ENCODE data around the gene NUMBL. TPM values are rescaled to one million over a fixed set of nuclear protein-coding genes. Genes with fewer than 3 reads are reported as not detected.

NUMBL gene
- total and polyA plus RNA-seq, 9 of the 15 experiments (the other 6 are each of a cell fraction or from before 2014, with no cell fraction given), result 0.39 to 38.6 (median 6.6) TPM

DNA sequence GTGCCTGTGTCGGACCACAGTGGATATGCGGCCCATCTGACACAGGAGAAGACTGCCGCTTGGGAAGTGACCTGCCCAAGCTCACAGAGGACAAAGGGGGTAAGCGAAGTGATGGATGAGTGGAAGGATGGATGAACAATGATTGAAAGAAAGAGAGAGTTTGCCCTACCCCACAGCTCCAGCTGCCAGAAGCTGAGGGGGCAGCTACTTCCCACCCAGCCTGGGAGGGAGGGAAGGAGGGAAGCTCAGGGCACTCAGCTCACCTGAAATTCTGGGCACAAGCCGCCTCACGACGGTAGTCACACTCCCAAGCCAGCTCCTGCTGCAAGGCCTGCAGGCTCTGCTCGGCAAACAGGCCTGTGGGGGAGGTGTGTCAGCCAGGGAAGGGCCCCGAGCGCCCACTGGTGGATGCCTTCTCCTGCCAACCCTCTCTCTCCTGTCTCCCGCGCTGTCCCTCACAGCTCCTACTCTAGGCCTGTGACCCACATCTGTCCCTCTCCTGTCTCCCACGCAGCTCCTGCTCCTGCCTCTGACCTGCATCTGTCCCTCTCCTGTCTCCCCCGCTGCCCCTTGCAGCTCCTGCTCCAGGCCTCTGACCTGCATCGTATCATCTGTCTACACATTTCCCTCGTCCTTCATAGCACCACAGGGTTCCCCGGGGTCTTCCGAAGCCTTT, 12.0 kb upstream of the NUMBL start (continued):
- TF ChIP-seq, protein P1, sequence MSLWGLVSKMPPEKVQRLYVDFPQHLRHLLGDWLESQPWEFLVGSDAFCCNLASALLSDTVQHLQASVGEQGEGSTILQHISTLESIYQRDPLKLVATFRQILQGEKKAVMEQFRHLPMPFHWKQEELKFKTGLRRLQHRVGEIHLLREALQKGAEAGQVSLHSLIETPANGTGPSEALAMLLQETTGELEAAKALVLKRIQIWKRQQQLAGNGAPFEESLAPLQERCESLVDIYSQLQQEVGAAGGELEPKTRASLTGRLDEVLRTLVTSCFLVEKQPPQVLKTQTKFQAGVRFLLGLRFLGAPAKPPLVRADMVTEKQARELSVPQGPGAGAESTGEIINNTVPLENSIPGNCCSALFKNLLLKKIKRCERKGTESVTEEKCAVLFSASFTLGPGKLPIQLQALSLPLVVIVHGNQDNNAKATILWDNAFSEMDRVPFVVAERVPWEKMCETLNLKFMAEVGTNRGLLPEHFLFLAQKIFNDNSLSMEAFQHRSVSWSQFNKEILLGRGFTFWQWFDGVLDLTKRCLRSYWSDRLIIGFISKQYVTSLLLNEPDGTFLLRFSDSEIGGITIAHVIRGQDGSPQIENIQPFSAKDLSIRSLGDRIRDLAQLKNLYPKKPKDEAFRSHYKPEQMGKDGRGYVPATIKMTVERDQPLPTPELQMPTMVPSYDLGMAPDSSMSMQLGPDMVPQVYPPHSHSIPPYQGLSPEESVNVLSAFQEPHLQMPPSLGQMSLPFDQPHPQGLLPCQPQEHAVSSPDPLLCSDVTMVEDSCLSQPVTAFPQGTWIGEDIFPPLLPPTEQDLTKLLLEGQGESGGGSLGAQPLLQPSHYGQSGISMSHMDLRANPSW (CRISPR knock-in tag; IDR thresholded peaks at IDR 0.05), result no peak
- TF ChIP-seq NCOA2 (IDR thresholded peaks at IDR 0.05; ENCODE audit: partially characterized antibody in 2 of 2) (no peak), RFX7 (CRISPR knock-in tag; IDR thresholded peaks at IDR 0.05) (no peak), TAF9B (IDR thresholded peaks at IDR 0.05; ENCODE audit: partially characterized antibody) (no peak), ZEB2 (IDR thresholded peaks at IDR 0.05) (0 out of 2 replicates have a peak, but pooled peaks have one; percentile 44), POLR3A (IDR thresholded peaks at IDR 0.05; ENCODE audit: borderline replicate concordance, extremely low read depth, insufficient read depth, insufficient read length) (no peak), KLF16 (IDR thresholded peaks at IDR 0.05) (peak; percentile 70), HIVEP1 (CRISPR knock-in tag; IDR thresholded peaks at IDR 0.05) (no peak), GATAD2A (IDR thresholded peaks at IDR 0.05) (0 out of 2 replicates have a peak, but pooled peaks have one; percentile 63), TARDBP (IDR thresholded peaks at IDR 0.05) (no peak), CXXC5 (CRISPR knock-in tag; IDR thresholded peaks at IDR 0.05) (no peak), NR2C2 (CRISPR knock-in tag; IDR thresholded peaks at IDR 0.05) (peak; percentile 57; the same call in 1 of the 2 replicates), NR2C2 (tag; IDR thresholded peaks at IDR 0.05) (no peak), CTBP1 (IDR thresholded peaks at IDR 0.05; ENCODE audit: borderline replicate concordance) (peak; percentile 73; the same call in 1 of the 2 replicates), SMAD2 (IDR thresholded peaks at IDR 0.05; ENCODE audit: low read depth, low read length) (no peak), HNRNPK (IDR thresholded peaks at IDR 0.05; ENCODE audit: low read depth, low read length, poor library complexity, severe bottlenecking) (no peak), SIRT6 (IDR thresholded peaks at IDR 0.05; ENCODE audit: low read depth, low read length) (no peak)
- TF ChIP-seq, protein P2, sequence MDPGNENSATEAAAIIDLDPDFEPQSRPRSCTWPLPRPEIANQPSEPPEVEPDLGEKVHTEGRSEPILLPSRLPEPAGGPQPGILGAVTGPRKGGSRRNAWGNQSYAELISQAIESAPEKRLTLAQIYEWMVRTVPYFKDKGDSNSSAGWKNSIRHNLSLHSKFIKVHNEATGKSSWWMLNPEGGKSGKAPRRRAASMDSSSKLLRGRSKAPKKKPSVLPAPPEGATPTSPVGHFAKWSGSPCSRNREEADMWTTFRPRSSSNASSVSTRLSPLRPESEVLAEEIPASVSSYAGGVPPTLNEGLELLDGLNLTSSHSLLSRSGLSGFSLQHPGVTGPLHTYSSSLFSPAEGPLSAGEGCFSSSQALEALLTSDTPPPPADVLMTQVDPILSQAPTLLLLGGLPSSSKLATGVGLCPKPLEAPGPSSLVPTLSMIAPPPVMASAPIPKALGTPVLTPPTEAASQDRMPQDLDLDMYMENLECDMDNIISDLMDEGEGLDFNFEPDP (CRISPR knock-in tag; IDR thresholded peaks at IDR 0.05), result no peak
- TF ChIP-seq, protein P3, sequence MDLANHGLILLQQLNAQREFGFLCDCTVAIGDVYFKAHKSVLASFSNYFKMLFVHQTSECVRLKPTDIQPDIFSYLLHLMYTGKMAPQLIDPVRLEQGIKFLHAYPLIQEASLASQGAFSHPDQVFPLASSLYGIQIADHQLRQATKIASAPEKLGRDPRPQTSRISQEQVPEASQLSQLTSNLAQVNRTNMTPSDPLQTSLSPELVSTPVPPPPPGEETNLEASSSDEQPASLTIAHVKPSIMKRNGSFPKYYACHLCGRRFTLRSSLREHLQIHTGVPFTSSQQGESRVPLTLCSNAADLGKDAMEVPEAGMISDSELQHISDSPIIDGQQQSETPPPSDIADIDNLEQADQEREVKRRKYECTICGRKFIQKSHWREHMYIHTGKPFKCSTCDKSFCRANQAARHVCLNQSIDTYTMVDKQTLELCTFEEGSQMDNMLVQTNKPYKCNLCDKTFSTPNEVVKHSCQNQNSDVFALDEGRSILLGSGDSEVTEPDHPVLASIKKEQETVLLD (IDR thresholded peaks at IDR 0.05), result peak; percentile 72; the same call in 1 of the 2 replicates

Measured in K562 (cell line).